HG02610 (cell line): Measurements from ENCODE around the gene FAM43B.

ENCODE experiments used
- ATAC-seq: cut with Tn5 transposase; IDR thresholded peaks from one replicate; pipeline ENCODE4 v1.9.1; 2021; ENCODE audit warnings: mild to moderate bottlenecking, moderate library complexity; ENCODE audit not compliant: unreplicated experiment

The FAM43B gene

GRCh38 chr1:20551161-20551560 lies 1.2 kb upstream of the FAM43B start:
- no peak for ATAC-seq

- ATAC-seq = no peak
Measured at GRCh38 chr1:20552728-20553445, 514 bp downstream of the FAM43B start.

GRCh38 chr1:20555025-20555757 lies 2.8 kb downstream of the FAM43B start:
- ATAC-seq = no peak

GRCh38 chr1:20555758-20556120 lies 3.4 kb downstream of the FAM43B start:
- ATAC-seq = no peak

- ATAC-seq = no peak
Measured at GRCh38 chr1:20558191-20558590, 5.8 kb downstream of the FAM43B start.

GRCh38 chr1:20560966-20561365 lies 8.6 kb downstream of the FAM43B start:
- no peak for ATAC-seq

- ATAC-seq = no peak
Measured at GRCh38 chr1:20565234-20565633, 12.9 kb downstream of the FAM43B start.

GRCh38 chr1:20569523-20570098 lies 17.2 kb downstream of the FAM43B start:
- no peak for ATAC-seq

- ATAC-seq = no peak
Measured at GRCh38 chr1:20571427-20571826, 19.1 kb downstream of the FAM43B start.

- no peak for ATAC-seq
Measured at GRCh38 chr1:20573987-20574386, 21.6 kb downstream of the FAM43B start.

- no peak for ATAC-seq
Measured at GRCh38 chr1:20574686-20575540, 22.5 kb downstream of the FAM43B start.

- ATAC-seq = no peak
Measured at GRCh38 chr1:20575541-20576336, 23.4 kb downstream of the FAM43B start.

GRCh38 chr1:20578062-20578461 lies 25.7 kb downstream of the FAM43B start:
- ATAC-seq = no peak

GRCh38 chr1:20578721-20579395 lies 26.5 kb downstream of the FAM43B start:
- no peak for ATAC-seq

- no peak for ATAC-seq
Measured at GRCh38 chr1:20584890-20585289, 32.5 kb downstream of the FAM43B start.

- ATAC-seq = no peak
Measured at GRCh38 chr1:20586953-20587660, 34.7 kb downstream of the FAM43B start.

- ATAC-seq = no peak
Measured at GRCh38 chr1:20587661-20588053, 35.3 kb downstream of the FAM43B start.

- no peak for ATAC-seq
Measured at GRCh38 chr1:20588634-20589225, 36.4 kb downstream of the FAM43B start, which contains the start of gene CDA. Gene CDA, plus strand, starts transcription at chr1:20589097. Its CDS starts 33 bp downstream, at chr1:20589130.
